KMS-11 (cell line): ENCODE measurements around the gene EIF4EBP2.

ENCODE experiments used
- H2AFZ ChIP-seq: fragments of 200-600 bp; sonication (generic); 2 replicates; pipeline ENCODE4 v1.6.1; 2016; ENCODE audit warnings: antibody characterized with exemption, mixed run types, low read depth
- H3K27ac ChIP-seq: fragments of 200-600 bp; sonication (generic); 2 replicates; pipeline ENCODE4 v1.6.1; 2016; ENCODE audit warnings: mild to moderate bottlenecking, mixed run types
- H3K27me3 ChIP-seq: fragments of 200-600 bp; sonication (generic); 2 replicates; pipeline ENCODE4 v1.6.1; 2017; ENCODE audit warnings: mild to moderate bottlenecking, low read depth, mixed run types, moderate library complexity; ENCODE audit not compliant: insufficient read depth
- H3K36me3 ChIP-seq: fragments of 200-600 bp; sonication (generic); 2 replicates; pipeline ENCODE4 v1.6.1; 2017; ENCODE audit warnings: mild to moderate bottlenecking, mixed run types; ENCODE audit not compliant: insufficient read depth
- H3K4me1 ChIP-seq: fragments of 200-600 bp; sonication (generic); 2 replicates; pipeline ENCODE4 v1.6.1; 2016; ENCODE audit warnings: mild to moderate bottlenecking, low read depth, mixed run types; ENCODE audit not compliant: poor library complexity, severe bottlenecking
- H3K4me2 ChIP-seq: fragments of 200-600 bp; sonication (generic); 2 replicates; pipeline ENCODE4 v1.7.0; 2016; ENCODE audit warnings: mild to moderate bottlenecking, mixed run types
- H3K4me3 ChIP-seq: fragments of 200-600 bp; sonication (generic); IDR thresholded peaks from 2 replicates; pipeline ENCODE4 v1.6.1; 2017; ENCODE audit warnings: low read depth, low read length, mixed read lengths; ENCODE audit not compliant: insufficient read depth
- H3K79me2 ChIP-seq: fragments of 200-600 bp; sonication (generic); 2 replicates; pipeline ENCODE4 v1.6.1; 2016; ENCODE audit warnings: low read depth, mixed run types; ENCODE audit not compliant: insufficient read depth
- H3K9ac ChIP-seq: fragments of 200-600 bp; sonication (generic); 2 replicates; pipeline ENCODE4 v1.6.1; 2016; ENCODE audit warnings: mild to moderate bottlenecking, mixed run types
- H4K20me1 ChIP-seq: fragments of 200-600 bp; sonication (generic); 2 replicates; pipeline ENCODE4 v1.6.1; 2016; ENCODE audit warnings: mild to moderate bottlenecking, mixed run types; ENCODE audit not compliant: insufficient read depth
- CTCF ChIP-seq: fragments of 200-600 bp; sonication (generic); conservative IDR thresholded peaks from 2 replicates; pipeline ENCODE4 v1.6.1; 2017; ENCODE audit warnings: low read depth, mild to moderate bottlenecking, antibody characterized with exemption, low read length, moderate library complexity, mixed read lengths

Gene EIF4EBP2

GRCh38 chr10:70476249-70477035 is 72.5 kb downstream of the EIF4EBP2 start:
- Histone ChIP-seq H3K4me1 (no peaks in the 10 kb centered on the region), H3K36me3 (no peaks in the 10 kb centered on the region), H3K9ac (no peak overlapping the region), H3K27ac (no peak overlapping the region), H4K20me1 (no peaks in the 10 kb centered on the region), H3K27me3 (no peaks in the 10 kb centered on the region; the same call in 1 of the 2 replicates), H3K4me3 (no peak overlapping the region), H3K4me2 (no peak overlapping the region), H2AFZ (no peak overlapping the region), H3K79me2 (no peaks in the 10 kb centered on the region)
- TF ChIP-seq CTCF = no peak

GRCh38 chr10:70477661-70478162 is 73.8 kb downstream of the EIF4EBP2 start:
- H2AFZ ChIP-seq = no peak overlapping the region
- no peaks in the 10 kb centered on the region for H3K36me3 ChIP-seq
- TF ChIP-seq CTCF = no peak
- H3K79me2 ChIP-seq = no peaks in the 10 kb centered on the region
- H3K9ac ChIP-seq = no peak overlapping the region
- no peaks in the 10 kb centered on the region; the same call in 1 of the 2 replicates for H3K27me3 ChIP-seq
- no peak overlapping the region for H3K4me3 ChIP-seq
- no peaks in the 10 kb centered on the region for H3K4me1 ChIP-seq
- H4K20me1 ChIP-seq = no peaks in the 10 kb centered on the region
- H3K4me2 ChIP-seq = no peak overlapping the region; the same call in 1 of the 2 replicates
- H3K27ac ChIP-seq = no peak overlapping the region
